NOMO-1 (cell line): ENCODE measurements around the gene THNSL1.

Experiments used
- DNase-seq, 2 experiments: peaks; one replicate each; lab custom pipeline; 2025; ENCODE audit not compliant: unreplicated experiment in 2 of 2; lab: John Stamatoyannopoulos, UW

The THNSL1 gene

DNA sequence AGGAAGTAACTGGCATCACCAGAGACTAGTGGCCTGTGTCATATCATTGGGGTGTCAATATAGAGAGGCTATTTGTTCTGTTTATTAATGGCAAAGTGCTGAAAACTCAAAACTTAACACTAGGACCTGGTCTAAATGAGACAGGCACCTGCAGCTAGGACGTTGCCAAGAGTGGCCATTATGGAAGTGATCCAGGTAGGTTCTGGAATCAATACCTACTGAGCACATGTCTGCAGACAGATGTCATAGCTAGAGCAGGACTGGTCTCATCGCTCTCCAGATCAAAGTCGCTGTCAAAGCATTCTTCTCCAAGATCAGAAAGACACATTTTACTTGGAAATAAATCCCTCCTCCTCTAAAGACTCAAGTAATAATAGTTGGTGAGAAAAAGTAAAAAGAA is 40.3 kb downstream of the THNSL1 start:
- no peak for DNase-seq

DNA sequence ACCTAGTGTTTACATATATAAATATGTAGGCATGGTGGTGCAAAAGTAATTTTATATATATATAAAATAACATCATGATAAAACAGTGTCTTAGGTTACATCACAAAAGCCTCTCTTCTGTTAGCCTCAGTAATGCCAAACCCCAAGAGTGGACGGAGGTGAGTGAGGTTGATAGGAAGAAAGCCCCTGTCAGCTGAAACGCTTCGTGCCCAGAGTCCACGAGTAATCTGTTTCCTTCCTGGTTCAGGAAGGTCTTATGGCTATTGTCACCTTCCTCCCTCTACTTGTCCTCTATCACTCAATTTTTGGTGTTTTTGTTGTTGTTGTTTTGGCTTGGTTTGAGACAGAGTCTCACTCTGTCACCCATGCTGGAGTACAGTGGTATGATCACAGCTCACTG is 41.5 kb downstream of the THNSL1 start:
- DNase-seq, result no peak

- no peak for DNase-seq
Measured at GRCh38 chr10:25059990-25060389, 43.6 kb downstream of the THNSL1 start.

DNA sequence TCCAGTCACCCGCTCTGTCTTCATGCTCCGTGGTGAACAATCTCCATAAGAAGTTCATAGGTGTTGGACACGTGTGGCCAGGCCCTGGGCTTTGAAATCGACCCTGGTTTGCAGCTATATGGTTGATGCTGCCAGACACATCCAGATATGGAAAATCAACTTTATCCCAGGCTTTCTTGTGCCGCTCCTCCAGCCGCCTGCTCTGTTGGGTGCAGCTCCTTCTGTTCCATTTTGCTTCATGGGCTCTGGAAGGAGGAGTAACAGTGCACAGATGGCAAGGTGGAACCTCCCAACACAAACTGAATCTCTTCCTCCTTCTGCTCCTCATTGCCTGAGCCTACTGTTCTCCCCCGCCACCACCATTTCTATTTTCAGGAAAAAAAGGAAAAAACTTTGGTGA is 44.7 kb downstream of the THNSL1 start:
- DNase-seq, result no peak

GRCh38 chr10:25061711-25062449 is 45.5 kb downstream of the THNSL1 start:
- no peak for DNase-seq

GRCh38 chr10:25063157-25063556 is 46.7 kb downstream of the THNSL1 start:
- DNase-seq, result no peak

- DNase-seq, result no peak
Measured at GRCh38 chr10:25063644-25064043, 47.2 kb downstream of the THNSL1 start.

GRCh38 chr10:25064401-25064800 is 48.0 kb downstream of the THNSL1 start:
- no peak for DNase-seq

- DNase-seq, result no peak
Measured at GRCh38 chr10:25065761-25066476, 49.5 kb downstream of the THNSL1 start.

GRCh38 chr10:25068152-25069058 is 52.0 kb downstream of the THNSL1 start:
- DNase-seq, result no peak

DNA sequence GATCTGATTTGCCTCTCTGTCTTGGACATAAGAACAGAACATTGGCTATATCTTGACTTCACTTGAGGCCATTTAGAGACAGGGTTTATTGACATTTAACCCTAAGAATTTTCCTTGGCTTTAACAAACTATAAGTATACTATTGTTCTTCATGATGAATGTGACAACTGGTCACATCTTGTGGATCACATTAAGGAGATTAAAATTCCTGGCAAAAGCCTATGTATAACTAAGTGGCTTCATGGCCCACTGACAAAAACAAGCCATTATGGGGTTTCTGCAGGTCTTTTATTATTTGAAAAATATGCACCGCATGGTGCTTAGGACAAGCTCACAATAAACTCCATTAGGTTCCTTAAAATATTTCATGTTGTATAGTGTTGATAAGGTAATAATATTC is 54.8 kb downstream of the THNSL1 start:
- no peak for DNase-seq

- DNase-seq, result no peak
Measured at GRCh38 chr10:25072786-25073185, 56.4 kb downstream of the THNSL1 start.

DNA sequence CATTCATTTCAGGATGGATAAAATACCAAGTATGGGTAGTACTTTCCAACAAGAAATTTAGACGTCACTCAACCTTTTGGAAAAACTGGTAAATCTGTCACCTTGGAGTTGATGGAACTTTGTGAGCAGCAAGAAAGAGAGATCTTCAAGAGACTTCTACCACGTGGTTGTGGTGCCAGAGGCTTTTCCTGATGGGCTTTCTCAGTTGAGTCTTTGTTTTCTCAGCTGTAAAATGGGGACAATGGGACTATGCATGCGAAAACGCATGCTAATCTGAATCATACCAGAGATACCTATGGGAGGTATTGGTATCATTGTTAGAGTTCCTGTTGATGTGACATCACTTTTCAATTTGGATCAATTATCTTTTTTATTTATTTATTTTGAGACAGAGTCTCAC is 59.4 kb downstream of the THNSL1 start:
- DNase-seq, result no peak
